Large intestine (tissue), 3 donors: ENCODE data around the gene PGAM5. TPM values are rescaled to one million over a fixed set of nuclear protein-coding genes. Genes with fewer than 3 reads are reported as not detected.

Source experiments
- DNase-seq, 2 donors: peaks; one replicate each; pipeline versions ENCODE4 v3.0.0 to v3.0.0-alpha.2; 2013
- H3K27ac ChIP-seq: one replicate; pipeline ENCODE4 v1.5.1; 2013; ENCODE audit warnings: low read length
- H3K27me3 ChIP-seq: 2 replicates; pipeline ENCODE4 v1.6.1; 2013; ENCODE audit warnings: low read length; ENCODE audit not compliant: control insufficient read depth, insufficient read depth
- H3K36me3 ChIP-seq: 2 replicates; pipeline ENCODE4 v1.6.1; 2013; ENCODE audit warnings: low read length; ENCODE audit not compliant: control insufficient read depth, insufficient read depth
- H3K4me1 ChIP-seq: one replicate; pipeline ENCODE4 v1.6.1; 2013; ENCODE audit warnings: low read length; ENCODE audit not compliant: control insufficient read depth, insufficient read depth
- H3K4me3 ChIP-seq: one replicate; pipeline ENCODE4 v1.5.1; 2013; ENCODE audit warnings: low read length
- H3K9me3 ChIP-seq: one replicate; pipeline ENCODE4 v1.6.1; 2013; ENCODE audit warnings: mild to moderate bottlenecking, low read depth, low read length, moderate library complexity; ENCODE audit not compliant: control insufficient read depth
- WGBS: methylation state at CpG from one replicate; pipeline ENCODE4 v1.1.5; 2013; ENCODE audit warnings: low lambda C conversion rate; ENCODE audit not compliant: insufficient coverage; 5-methylcytosine and 5-hydroxymethylcytosine counted together
- polyA plus RNA-seq: library from polyadenylated mRNA; unstranded; fragments of 120-200 nt; gene quantifications from one replicate; pipeline ENCODE4 v1.2.1, GENCODE V29; 2013

The PGAM5 gene
- polyA plus RNA-seq, 1 donor, result 23.3 TPM

GRCh38 chr12:132719141-132719953, 8.7 kb downstream of the PGAM5 start:
- no peak for DNase-seq
- Histone ChIP-seq H3K27me3 (no peaks in the 10 kb centered on the region), H3K27ac (no peak overlapping the region), H3K9me3 (peaks cover 9% of the 10 kb centered on the region), H3K4me1 (no peaks in the 10 kb centered on the region), H3K36me3 (peaks cover 63% of the 10 kb centered on the region), H3K4me3 (no peak overlapping the region)
- no CpG with 5 or more reads among the region's 31 CpGs for WGBS

GRCh38 chr12:132719954-132720324, 9.3 kb downstream of the PGAM5 start:
- Histone ChIP-seq H3K4me1 (no peaks in the 10 kb centered on the region), H3K9me3 (peaks cover 9% of the 10 kb centered on the region), H3K27me3 (no peaks in the 10 kb centered on the region), H3K4me3 (no peak overlapping the region), H3K27ac (no peak overlapping the region), H3K36me3 (peaks cover 65% of the 10 kb centered on the region)
- DNase-seq, result no peak
- no CpG with 5 or more reads among the region's 12 CpGs for WGBS

GRCh38 chr12:132720606-132721345, 10.1 kb downstream of the PGAM5 start:
- no peak overlapping the region for H3K4me3 ChIP-seq
- H3K9me3 ChIP-seq, result peaks cover 9% of the 10 kb centered on the region
- no peaks in the 10 kb centered on the region for H3K4me1 ChIP-seq
- no peaks in the 10 kb centered on the region for H3K27me3 ChIP-seq
- no CpG with 5 or more reads among the region's 25 CpGs for WGBS
- H3K36me3 ChIP-seq, result peaks cover 71% of the 10 kb centered on the region
- H3K27ac ChIP-seq, result no peak overlapping the region
- DNase-seq, result no peak

- Histone ChIP-seq H3K9me3 (peaks cover 5% of the 10 kb centered on the region), H3K4me1 (no peaks in the 10 kb centered on the region), H3K27me3 (no peaks in the 10 kb centered on the region), H3K27ac (no peak overlapping the region), H3K4me3 (no peak overlapping the region), H3K36me3 (peaks cover 74% of the 10 kb centered on the region)
- no peak for DNase-seq
- WGBS, result no CpG with 5 or more reads among the region's 30 CpGs
Observed at GRCh38 chr12:132723015-132723763, 12.5 kb downstream of the PGAM5 start.

GRCh38 chr12:132723764-132724140, 13.1 kb downstream of the PGAM5 start:
- no peaks in the 10 kb centered on the region for H3K27me3 ChIP-seq
- H3K4me3 ChIP-seq, result no peak overlapping the region
- no peak overlapping the region for H3K27ac ChIP-seq
- H3K9me3 ChIP-seq, result peaks cover 5% of the 10 kb centered on the region
- DNase-seq, result no peak
- H3K4me1 ChIP-seq, result no peaks in the 10 kb centered on the region
- H3K36me3 ChIP-seq, result peaks cover 78% of the 10 kb centered on the region
- no CpG with 5 or more reads among the region's 2 CpGs for WGBS

- no CpG with 5 or more reads among the region's 30 CpGs for WGBS
- Histone ChIP-seq H3K4me1 (no peaks in the 10 kb centered on the region), H3K4me3 (no peak overlapping the region), H3K36me3 (peaks cover 73% of the 10 kb centered on the region), H3K27ac (no peak overlapping the region), H3K27me3 (no peaks in the 10 kb centered on the region), H3K9me3 (peaks cover 5% of the 10 kb centered on the region)
- no peak for DNase-seq
Observed at GRCh38 chr12:132724506-132725241, 14.0 kb downstream of the PGAM5 start.

GRCh38 chr12:132726386-132726785, 15.7 kb downstream of the PGAM5 start:
- no peak overlapping the region for H3K27ac ChIP-seq
- H3K27me3 ChIP-seq, result no peaks in the 10 kb centered on the region
- DNase-seq, result no peak
- 100% methylated on average over 1 of the region's 12 CpGs for WGBS
- H3K4me1 ChIP-seq, result no peaks in the 10 kb centered on the region
- no peak overlapping the region for H3K4me3 ChIP-seq
- H3K9me3 ChIP-seq, result peaks cover 5% of the 10 kb centered on the region
- H3K36me3 ChIP-seq, result peaks cover 79% of the 10 kb centered on the region

GRCh38 chr12:132727091-132727794, 16.6 kb downstream of the PGAM5 start:
- no peak overlapping the region for H3K27ac ChIP-seq
- H3K4me1 ChIP-seq, result no peaks in the 10 kb centered on the region
- peaks cover 82% of the 10 kb centered on the region for H3K36me3 ChIP-seq
- H3K27me3 ChIP-seq, result no peaks in the 10 kb centered on the region
- no CpG with 5 or more reads among the region's 37 CpGs for WGBS
- DNase-seq, result no peak
- H3K9me3 ChIP-seq, result peaks cover 5% of the 10 kb centered on the region
- H3K4me3 ChIP-seq, result no peak overlapping the region

- Histone ChIP-seq H3K9me3 (peaks cover 5% of the 10 kb centered on the region), H3K4me1 (no peaks in the 10 kb centered on the region), H3K4me3 (no peak overlapping the region), H3K27me3 (no peaks in the 10 kb centered on the region), H3K27ac (no peak overlapping the region), H3K36me3 (peaks cover 87% of the 10 kb centered on the region)
- no peak for DNase-seq
- WGBS, result no CpG with 5 or more reads among the region's 7 CpGs
Observed at GRCh38 chr12:132728502-132728901, 17.9 kb downstream of the PGAM5 start.
